GM18505 (cell line): Measurements from ENCODE around the gene DLD.
"Not testable (repeated sequence)": the region's sequence is repeated elsewhere in the genome, so short reads cannot be mapped to it uniquely, and the experiment has no call there.

Experiments
- ATAC-seq: cut with Tn5 transposase; IDR thresholded peaks from one replicate; pipeline ENCODE4 v1.9.1; 2021; ENCODE audit not compliant: unreplicated experiment
- POLR2A ChIP-seq: IDR thresholded peaks from 4 replicates; pipeline ENCODE4 v1.6.1; 2011; ENCODE audit warnings: borderline replicate concordance; ENCODE audit not compliant: insufficient read depth, insufficient read length; ENCODE audit errors: extremely low read depth

Gene DLD

GRCh38 chr7:107890962-107891635 lies at the start of gene DLD:
DLD (plus strand) TSS chr7:107891183; CDS start chr7:107891251, 68 bp downstream.
- peak; percentile 98 for ATAC-seq

GRCh38 chr7:107842213-107842612 lies 48.8 kb upstream of the DLD start:
- no peak for ATAC-seq
- no peak for TF ChIP-seq POLR2A

More at GRCh38 chr7:107890962-107891635, at the start of gene DLD:
- peak; percentile 79 for TF ChIP-seq POLR2A

GRCh38 chr7:107843184-107843583 lies 47.8 kb upstream of the DLD start:
- no peak for TF ChIP-seq POLR2A
- ATAC-seq: no peak

- ATAC-seq: no peak
- no peak for TF ChIP-seq POLR2A
Measured at GRCh38 chr7:107846324-107846723, 44.7 kb upstream of the DLD start.

GRCh38 chr7:107847168-107847835 lies 43.7 kb upstream of the DLD start:
- TF ChIP-seq POLR2A: no peak
- ATAC-seq: no peak

- ATAC-seq: not testable (repeated sequence)
Measured at GRCh38 chr7:107847836-107848175, 43.2 kb upstream of the DLD start.

GRCh38 chr7:107848211-107848610 lies 42.8 kb upstream of the DLD start:
- not testable (repeated sequence) for ATAC-seq

- no peak for ATAC-seq
- no peak for TF ChIP-seq POLR2A
Measured at GRCh38 chr7:107850216-107850615, 40.8 kb upstream of the DLD start.

- ATAC-seq: no peak
- TF ChIP-seq POLR2A: no peak
Measured at GRCh38 chr7:107850643-107851042, 40.3 kb upstream of the DLD start.

GRCh38 chr7:107854454-107854853 lies 36.5 kb upstream of the DLD start:
- TF ChIP-seq POLR2A: no peak
- no peak for ATAC-seq

GRCh38 chr7:107854989-107855388 lies 36.0 kb upstream of the DLD start:
- no peak for ATAC-seq
- no peak for TF ChIP-seq POLR2A

- no peak for TF ChIP-seq POLR2A
- no peak for ATAC-seq
Measured at GRCh38 chr7:107856806-107857540, 34.0 kb upstream of the DLD start.

GRCh38 chr7:107857541-107857912 lies 33.5 kb upstream of the DLD start:
- TF ChIP-seq POLR2A: no peak
- ATAC-seq: no peak

GRCh38 chr7:107858280-107858679 lies 32.7 kb upstream of the DLD start:
- ATAC-seq: no peak
- no peak for TF ChIP-seq POLR2A
